HEK293 (cell line): ENCODE measurements around the gene PANX3.

Source experiments
- CTCF ChIP-seq: fragments of 450-650 bp; formaldehyde crosslinking; IDR thresholded peaks from 2 replicates; pipeline ENCODE4 v1.5.1; 2016; ENCODE audit warnings: missing biosample characterization, missing genetic modification characterization
- PRDM10 ChIP-seq: fragments of 450-650 bp; formaldehyde crosslinking; IDR thresholded peaks from 2 replicates; pipeline ENCODE4 v1.5.1; 2016; ENCODE audit warnings: missing biosample characterization, missing genetic modification characterization
- ZBTB20 ChIP-seq: fragments of 450-650 bp; formaldehyde crosslinking; IDR thresholded peaks from 2 replicates; pipeline ENCODE4 v1.5.1; 2016; ENCODE audit warnings: missing biosample characterization, missing genetic modification characterization
- ZBTB49 ChIP-seq: fragments of 450-650 bp; formaldehyde crosslinking; IDR thresholded peaks from 2 replicates; pipeline ENCODE4 v1.5.1; 2016; ENCODE audit warnings: missing biosample characterization, missing genetic modification characterization, low read depth
- ZBTB8A ChIP-seq: fragments of 450-650 bp; formaldehyde crosslinking; IDR thresholded peaks from 2 replicates; pipeline ENCODE4 v1.5.1; 2016; ENCODE audit warnings: missing biosample characterization, missing genetic modification characterization
- ZFP41 ChIP-seq: fragments of 450-650 bp; formaldehyde crosslinking; IDR thresholded peaks from 2 replicates; pipeline ENCODE4 v1.5.1; 2016; ENCODE audit warnings: missing biosample characterization, missing genetic modification characterization, borderline replicate concordance
- ZNF248 ChIP-seq: fragments of 450-650 bp; formaldehyde crosslinking; IDR thresholded peaks from 2 replicates; pipeline ENCODE4 v1.5.1; 2017; ENCODE audit warnings: missing biosample characterization, missing genetic modification characterization
- ZNF549 ChIP-seq: fragments of 450-650 bp; IDR thresholded peaks from 2 replicates; pipeline ENCODE4 v1.5.1; 2018; ENCODE audit warnings: missing biosample characterization, missing genetic modification characterization, mild to moderate bottlenecking, inconsistent platforms, moderate library complexity
- ZNF600 ChIP-seq: fragments of 450-650 bp; formaldehyde crosslinking; IDR thresholded peaks from 2 replicates; pipeline ENCODE4 v1.5.1; 2016; ENCODE audit warnings: missing biosample characterization, missing genetic modification characterization
- ZNF621 ChIP-seq: fragments of 450-650 bp; formaldehyde crosslinking; IDR thresholded peaks from 2 replicates; pipeline ENCODE4 v1.5.1; 2017; ENCODE audit warnings: missing biosample characterization, missing genetic modification characterization

GRCh38 chr11:124642628-124643027, 31.4 kb downstream of the PANX3 start:
- TF ChIP-seq ZNF600 (tag by site-specific recombination): no peak
- no peak for TF ChIP-seq CTCF (tag by site-specific recombination)
- TF ChIP-seq ZNF549: no peak
- TF ChIP-seq ZFP41 (tag by site-specific recombination): no peak
- TF ChIP-seq ZNF248 (tag by site-specific recombination): no peak
- TF ChIP-seq ZBTB8A (tag by site-specific recombination): no peak
- no peak for TF ChIP-seq PRDM10 (tag by site-specific recombination)
- no peak for TF ChIP-seq ZBTB20 (tag by site-specific recombination)
- no peak for TF ChIP-seq ZNF621 (tag by site-specific recombination)
- no peak for TF ChIP-seq ZBTB49 (tag by site-specific recombination)
